Stimulated activated CD4-positive, alpha-beta T cell treated with anti-CD3 and anti-CD28 coated beads, Interleukin-12 subunit alpha, Interleukin-12 subunit beta, amount 100 ng/mL, for 24 hours (primary cell): ENCODE data around the gene PAN2.
"Not testable (repeated sequence)": the region's sequence is repeated elsewhere in the genome, so short reads cannot be mapped to it uniquely, and the experiment has no call there.

Experiments used
- DNase-seq, 2 experiments: peaks; one replicate each; pipeline ENCODE4 v3.0.0-alpha.2; 2020; ENCODE audit warnings: low read depth in 2 of 2

PAN2 gene

DNA sequence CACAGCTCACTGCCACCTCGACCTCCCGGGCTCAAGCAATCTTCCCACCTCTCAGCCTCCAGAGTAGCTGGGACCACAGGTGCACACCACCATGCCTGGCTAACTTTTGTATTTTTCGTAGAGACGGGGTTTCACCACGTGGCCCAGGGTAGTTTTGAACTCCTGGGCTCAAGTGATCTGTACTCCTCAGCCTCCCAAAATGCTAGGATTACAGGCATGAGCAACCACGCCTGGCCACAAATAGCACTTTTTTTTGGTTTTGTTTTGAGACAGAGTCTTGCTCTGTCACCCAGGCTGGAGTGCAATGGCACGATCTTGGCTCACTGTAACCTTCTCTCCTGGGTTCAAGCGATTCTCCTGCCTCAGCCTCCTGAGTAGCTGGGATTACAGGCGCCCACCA lies 13.5 kb upstream of the PAN2 start:
- DNase-seq: not testable (repeated sequence)

GRCh38 chr12:56346675-56347074 lies 12.9 kb upstream of the PAN2 start:
- no peak for DNase-seq

- DNase-seq: not testable (repeated sequence)
Observed at GRCh38 chr12:56342290-56342689, 8.5 kb upstream of the PAN2 start.

- DNase-seq: no peak
Observed at GRCh38 chr12:56341616-56342015, 7.8 kb upstream of the PAN2 start.

GRCh38 chr12:56339158-56339422 lies 5.3 kb upstream of the PAN2 start:
- DNase-seq: no peak

- DNase-seq: peak; percentile 75 to 79
Observed at GRCh38 chr12:56338308-56339157, 4.7 kb upstream of the PAN2 start, which contains the start of gene IL23A. TSS of gene IL23A (plus strand) at chr12:56338884. CDS start at chr12:56339045, 161 bp downstream.

- DNase-seq: no peak
Observed at GRCh38 chr12:56337753-56338251, 4.0 kb upstream of the PAN2 start.

- DNase-seq: no peak
Observed at GRCh38 chr12:56336361-56337167, 2.8 kb upstream of the PAN2 start.

- not testable (repeated sequence) for DNase-seq
Observed at GRCh38 chr12:56335527-56335926, 1.7 kb upstream of the PAN2 start.

DNA sequence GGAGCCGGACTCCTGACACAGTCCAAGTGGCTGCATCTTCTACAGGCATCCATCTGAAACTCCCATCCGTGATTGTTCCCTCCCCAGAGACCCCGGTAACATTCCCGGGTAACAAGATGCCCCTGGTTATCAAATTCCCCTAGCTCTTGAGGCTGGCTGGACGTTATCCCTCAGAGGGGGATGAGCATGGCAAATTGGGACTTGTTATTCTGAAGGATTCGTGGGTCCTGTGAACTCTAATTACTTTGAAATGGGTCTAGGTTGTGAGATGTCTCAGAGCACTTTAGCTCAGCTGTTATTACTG lies 642 bp upstream of the PAN2 start:
- no peak for DNase-seq

- DNase-seq: no peak
Observed at GRCh38 chr12:56333197-56333678, 562 bp downstream of the PAN2 start.

DNA sequence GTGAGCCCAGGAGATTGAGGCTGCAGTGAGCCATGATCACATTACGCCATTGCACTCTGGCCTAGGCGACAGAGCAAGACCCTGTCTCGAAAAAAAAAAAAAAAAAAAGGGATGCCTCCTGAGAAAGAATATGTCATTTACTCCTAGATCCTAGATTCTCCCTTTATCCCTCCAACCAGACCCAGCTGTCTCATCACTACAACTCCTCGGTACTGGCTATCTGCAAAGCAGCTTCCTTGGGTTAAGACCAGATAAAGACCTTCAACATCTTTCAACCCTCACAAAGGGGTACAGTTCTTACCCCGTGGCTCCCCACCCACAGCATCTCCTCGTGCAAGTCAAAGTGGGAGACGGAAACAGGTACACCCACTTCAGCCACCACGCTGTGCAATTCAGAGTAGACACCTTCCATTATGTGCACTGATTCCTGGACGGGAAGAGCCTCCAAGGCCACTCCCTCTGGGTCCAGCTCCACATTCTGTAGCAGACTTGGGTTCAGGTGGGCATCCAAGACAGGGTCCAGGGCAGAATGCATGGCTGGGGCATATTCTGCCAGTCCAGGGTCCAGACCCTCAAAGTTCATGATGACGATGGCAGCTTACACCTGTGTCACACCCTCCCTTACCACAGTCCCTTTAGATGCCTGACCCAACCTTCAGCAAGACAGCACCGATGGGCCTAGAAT lies 1.1 kb downstream of the PAN2 start:
- no peak for DNase-seq

GRCh38 chr12:56330936-56331490 lies 2.8 kb downstream of the PAN2 start:
- DNase-seq: no peak

- no peak for DNase-seq
Observed at GRCh38 chr12:56326533-56326932, 7.3 kb downstream of the PAN2 start.

- DNase-seq: no peak
Observed at GRCh38 chr12:56326126-56326525, 7.7 kb downstream of the PAN2 start.

DNA sequence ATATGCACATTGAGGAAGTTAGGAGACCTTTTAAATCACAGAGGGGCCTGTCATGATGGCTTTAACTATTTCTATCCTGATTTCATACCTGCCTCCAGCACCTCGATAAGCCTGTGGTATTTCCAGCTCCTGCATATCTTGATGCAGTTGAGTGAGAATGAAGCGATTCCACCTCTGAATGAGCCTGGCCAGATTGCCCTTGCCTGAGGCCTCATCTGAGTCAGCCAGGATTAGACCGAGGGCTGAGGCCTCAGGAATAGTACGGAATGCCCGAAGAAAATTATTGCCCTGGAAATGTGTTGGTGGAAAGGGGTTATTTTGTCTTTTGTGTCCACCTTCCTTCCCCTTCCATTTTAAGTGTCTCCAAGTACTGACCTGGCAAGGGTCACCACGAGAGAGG lies 9.6 kb downstream of the PAN2 start:
- no peak for DNase-seq

DNA sequence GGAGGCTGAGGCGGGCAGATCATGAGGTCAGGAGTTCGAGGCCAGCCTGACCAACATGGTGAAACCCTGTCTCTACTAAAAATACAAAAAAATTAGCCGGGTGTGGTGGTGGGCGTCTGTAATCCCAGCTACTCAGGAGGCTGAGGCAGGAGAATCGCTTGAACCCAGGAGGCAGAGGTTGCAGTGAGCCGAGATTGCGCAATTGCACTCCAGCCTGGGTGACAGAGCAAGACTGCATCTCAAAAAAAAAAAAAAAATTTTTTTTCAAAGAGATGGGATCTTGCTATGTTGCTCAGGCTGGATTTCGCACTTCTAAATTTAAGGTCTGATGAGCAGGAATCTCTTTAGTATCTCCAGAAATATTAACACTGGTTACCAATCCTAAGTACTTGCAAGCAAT lies 12.2 kb downstream of the PAN2 start:
- not testable (repeated sequence) for DNase-seq

GRCh38 chr12:56321027-56321426 lies 12.8 kb downstream of the PAN2 start:
- no peak for DNase-seq

DNA sequence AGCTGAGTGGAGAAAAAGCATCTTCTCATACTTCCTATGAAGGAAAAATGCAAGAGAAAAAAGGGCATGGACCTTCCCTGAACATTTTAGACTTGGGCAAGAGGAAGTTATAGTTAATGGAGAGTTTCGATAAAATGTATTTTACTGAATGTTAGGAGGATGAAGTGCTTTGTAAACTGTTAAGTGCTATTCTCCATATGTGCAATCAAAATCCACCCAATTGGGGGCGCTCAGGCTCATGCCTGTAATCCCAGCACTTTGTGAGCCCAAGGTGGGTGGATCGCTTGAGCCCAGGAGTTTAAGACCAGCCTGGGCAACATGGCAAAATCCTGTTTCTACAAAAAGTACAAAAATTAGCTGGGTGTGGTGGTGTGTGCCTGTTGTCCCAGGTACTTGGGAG lies 16.1 kb downstream of the PAN2 start:
- DNase-seq: no peak

- DNase-seq: peak; percentile 85 to 93
Observed at GRCh38 chr12:56315622-56316473, 18.0 kb downstream of the PAN2 start, which contains the start of gene CNPY2. TSS of gene CNPY2 (minus strand) at chr12:56315988. CDS start at chr12:56315217, 771 bp downstream.

GRCh38 chr12:56315249-56315621 lies 18.6 kb downstream of the PAN2 start:
- no peak for DNase-seq
